ENCODE measurements around the gene EFNB2.
A peak's percentile ranks its signal among the peaks of the same experiment; 100 is the strongest.

The EFNB2 gene

GRCh38 chr13:106520251-106521054, 15.0 kb downstream of the EFNB2 start:
- DNase-seq (ENCODE audit: low read depth) = no peak
- peak; percentile 34 for TF ChIP-seq CTCF (IDR thresholded peaks at IDR 0.05; ENCODE audit: insufficient read depth, low read depth, low read length, missing control alignments)
- no peak overlapping the region for H3K4me3 ChIP-seq (ENCODE audit: low read length)

- TF ChIP-seq CTCF (IDR thresholded peaks at IDR 0.05; ENCODE audit: insufficient read depth, low read depth, low read length, missing control alignments) = no peak
- no peak for DNase-seq (ENCODE audit: low read depth)
These were observed 16.9 kb downstream of the EFNB2 start for GRCh38 chr13:106518512-106518911.

GRCh38 chr13:106517109-106517847, 18.2 kb downstream of the EFNB2 start:
- no peak for DNase-seq (ENCODE audit: low read depth)
- no peak for TF ChIP-seq CTCF (IDR thresholded peaks at IDR 0.05; ENCODE audit: insufficient read depth, low read depth, low read length, missing control alignments)
- no peak overlapping the region for H3K4me3 ChIP-seq (ENCODE audit: low read length)

More at GRCh38 chr13:106518512-106518911, 16.9 kb downstream of the EFNB2 start:
- no peak overlapping the region for H3K4me3 ChIP-seq (ENCODE audit: low read length)

GRCh38 chr13:106515635-106516254, 19.7 kb downstream of the EFNB2 start:
- DNase-seq (ENCODE audit: low read depth) = no peak
- H3K4me3 ChIP-seq (ENCODE audit: low read length) = no peak overlapping the region
- TF ChIP-seq CTCF (IDR thresholded peaks at IDR 0.05; ENCODE audit: insufficient read depth, low read depth, low read length, missing control alignments) = no peak

- no peak for DNase-seq (ENCODE audit: low read depth)
- no peak overlapping the region for H3K4me3 ChIP-seq (ENCODE audit: low read length)
- no peak for TF ChIP-seq CTCF (IDR thresholded peaks at IDR 0.05; ENCODE audit: insufficient read depth, low read depth, low read length, missing control alignments)
These were observed 20.4 kb downstream of the EFNB2 start for GRCh38 chr13:106514928-106515634.

Data from epithelial cell of esophagus (primary cell).